Esophagus squamous epithelium (tissue), 4 donors: ENCODE results near the gene CATSPER3.

Experiments used
- CTCF ChIP-seq, 6 experiments: fragments of 450-650 bp in 4 of 6; fragments of 200-600 bp in 2 of 6; sonication (generic) in 2 of 6; IDR thresholded peaks; one replicate each; pipeline ENCODE4 v1.5.1; 2016 to 2019; ENCODE audit warnings: antibody characterized with exemption in 6 of 6, mild to moderate bottlenecking in 4 of 6, moderate library complexity in 4 of 6
- POLR2A ChIP-seq, 4 donors: fragments of 450-650 bp; IDR thresholded peaks; one replicate each; pipeline ENCODE4 v1.6.1; 2017; ENCODE audit warnings: antibody characterized with exemption in 4 of 4, mild to moderate bottlenecking in 4 of 4, moderate library complexity in 3 of 4

DNA sequence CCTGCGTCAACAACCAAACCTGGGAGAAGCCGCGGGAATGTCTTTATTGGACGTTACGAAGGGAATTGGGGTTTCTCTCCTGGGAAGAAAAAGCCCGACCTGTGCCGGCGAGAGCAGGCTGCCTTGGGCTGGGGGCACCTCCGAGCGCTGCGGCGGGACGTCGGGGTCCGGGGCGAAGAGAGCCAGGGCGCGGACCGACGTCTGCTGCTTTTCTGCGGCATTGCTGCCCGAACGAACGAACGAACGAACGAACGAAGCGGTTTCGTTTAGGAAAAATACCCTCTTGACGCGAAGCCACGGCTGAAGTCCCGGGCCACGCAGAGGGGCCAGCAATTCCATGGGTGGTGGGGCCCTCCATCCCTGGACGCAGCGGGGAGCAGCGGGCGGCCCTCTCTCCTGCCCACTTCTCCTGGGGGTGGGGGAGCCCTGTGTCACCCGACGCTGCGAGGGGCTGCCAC lies 71.1 kb downstream of the CATSPER3 start:
- TF ChIP-seq POLR2A (IDR thresholded peaks at IDR 0.05): no peak
- TF ChIP-seq CTCF (IDR thresholded peaks at IDR 0.05): no peak
